GM12878 (cell line): ENCODE data around the gene PTPRS. TPM values are rescaled to one million over a fixed set of nuclear protein-coding genes. Genes with fewer than 3 reads are reported as not detected.

Experiments used
- ATAC-seq: fragments of 200-7000 bp; cut with Tn5 transposase; 3 replicates; pipeline ENCODE4 v1.9.1; 2020; ENCODE audit warnings: mild to moderate bottlenecking, moderate library complexity
- BruUV-seq: library from RNA; stranded (reverse); fragments of 400-500 nt; replicated peaks from 2 replicates; lab custom pipeline; 2021; lab: Mats Ljungman, UMichigan
- CTCF ChIA-PET: fragments of 300-600 bp; sonication (Branson Sonifier 250); formaldehyde crosslinking; extraction: SDS; loops from one replicate; lab custom pipeline; 2021; ENCODE audit warnings: inconsistent platforms; lab: Yijun Ruan, JAX
- POLR2A ChIA-PET: fragments of 350-600 bp; formaldehyde crosslinking; extraction: SDS; loops from one replicate; lab custom pipeline; 2021; ENCODE audit warnings: inconsistent platforms; lab: Charles Lee
- RAD21 ChIA-PET: fragments of 300-600 bp; sonication (Branson Sonifier 250); formaldehyde crosslinking; loops from one replicate; lab custom pipeline; 2023; ENCODE audit warnings: antibody characterized with exemption; ENCODE audit not compliant: unreplicated experiment; lab: Charles Lee
- SMC1A ChIA-PET: fragments of 300-600 bp; sonication (Branson Sonifier 250); formaldehyde crosslinking; loops from one replicate; lab custom pipeline; 2023; ENCODE audit not compliant: unreplicated experiment, uncharacterized antibody; lab: Charles Lee
- DNase-seq: peaks from one replicate; pipeline ENCODE4 v3.0.0-alpha.2; 2011; ENCODE audit warnings: low read depth, low spot score
- FAIRE-seq: peaks from 3 replicates; lab custom pipeline; 2011; peaks lifted over from hg19 to GRCh38; lab: Jason Lieb, UNC
- H2AFZ ChIP-seq: 2 replicates; pipeline ENCODE4 v1.6.0; 2011; ENCODE audit warnings: low read depth, low read length, control low read depth; ENCODE audit not compliant: control insufficient read depth
- H3K27ac ChIP-seq: 2 replicates; pipeline ENCODE4 v1.5.1; 2011; ENCODE audit warnings: control low read depth; ENCODE audit not compliant: control insufficient read depth, insufficient read depth
- H3K27me3 ChIP-seq, 2 experiments: replicated peaks in 1 of 2; 2 replicates each; pipeline versions ENCODE4 v1.6.0 to v1.6.1; 2011; ENCODE audit warnings: low read length in 1 of 2; ENCODE audit not compliant: control insufficient read depth in 2 of 2, insufficient read depth in 2 of 2
- H3K36me3 ChIP-seq, 2 experiments: 2 replicates each; pipeline ENCODE4 v1.5.1; 2011; ENCODE audit warnings: low read length in 1 of 2; ENCODE audit not compliant: control insufficient read depth in 2 of 2, insufficient read depth in 2 of 2
- H3K4me1 ChIP-seq: 2 replicates; pipeline ENCODE4 v1.6.1; 2011; ENCODE audit warnings: mild to moderate bottlenecking, low read length, moderate library complexity, mixed read lengths; ENCODE audit not compliant: control insufficient read depth, insufficient read depth
- H3K4me2 ChIP-seq: 2 replicates; pipeline ENCODE4 v1.6.0; 2011; ENCODE audit warnings: control low read depth; ENCODE audit not compliant: control insufficient read depth, insufficient read depth
- H3K4me3 ChIP-seq: fragments of 200-600 bp; sonication (generic); 2 replicates; pipeline ENCODE4 v1.5.1; 2016
- H3K79me2 ChIP-seq: 2 replicates; pipeline ENCODE4 v1.6.0; 2011; ENCODE audit warnings: low read length; ENCODE audit not compliant: control insufficient read depth, insufficient read depth
- H3K9ac ChIP-seq: 2 replicates; pipeline ENCODE4 v1.8.0; 2011; ENCODE audit warnings: low read length, control low read depth, mixed read lengths; ENCODE audit not compliant: control insufficient read depth, insufficient read depth
- H3K9me3 ChIP-seq: replicated peaks from 3 replicates; pipeline ENCODE4 v1.5.1; 2011; ENCODE audit warnings: mild to moderate bottlenecking, low read length; ENCODE audit not compliant: control insufficient read depth, insufficient read depth
- H4K20me1 ChIP-seq: 2 replicates; pipeline ENCODE4 v1.6.0; 2011; ENCODE audit not compliant: control insufficient read depth, insufficient read depth
- BMI1 ChIP-seq: fragments of 450-650 bp; IDR thresholded peaks from 2 replicates; pipeline ENCODE4 v1.6.1; 2016; ENCODE audit warnings: mild to moderate bottlenecking, moderate library complexity, borderline replicate concordance
- DPF2 ChIP-seq: fragments of 450-650 bp; IDR thresholded peaks from 2 replicates; pipeline ENCODE4 v1.6.1; 2017; ENCODE audit warnings: mild to moderate bottlenecking
- IKZF1 ChIP-seq: fragments of 450-650 bp; conservative IDR thresholded peaks from 2 replicates; pipeline ENCODE4 v1.6.1; 2017; ENCODE audit warnings: antibody characterized with exemption, mild to moderate bottlenecking
- MTA2 ChIP-seq: fragments of 450-650 bp; IDR thresholded peaks from 2 replicates; pipeline ENCODE4 v1.6.1; 2016; ENCODE audit warnings: low read depth, mild to moderate bottlenecking, moderate library complexity
- PRDM15 ChIP-seq: fragments of 450-650 bp; formaldehyde crosslinking; IDR thresholded peaks from 2 replicates; pipeline ENCODE4 v1.4.0; 2020; ENCODE audit warnings: mild to moderate bottlenecking, moderate library complexity
- RB1 ChIP-seq: fragments of 450-650 bp; formaldehyde crosslinking; IDR thresholded peaks from 2 replicates; pipeline ENCODE4 v1.6.1; 2017; ENCODE audit warnings: mild to moderate bottlenecking, borderline replicate concordance
- SIN3A ChIP-seq: IDR thresholded peaks from 2 replicates; pipeline ENCODE4 v1.6.1; 2012; ENCODE audit warnings: low read depth, low read length, improper control_type of control experiment
- SMAD1 ChIP-seq: fragments of 450-650 bp; IDR thresholded peaks from 2 replicates; pipeline ENCODE4 v1.6.1; 2018; ENCODE audit warnings: mild to moderate bottlenecking, low read depth; ENCODE audit not compliant: partially characterized antibody
- SPI1 ChIP-seq: IDR thresholded peaks from 2 replicates; pipeline ENCODE4 v1.6.1; 2011; ENCODE audit warnings: low read depth, mild to moderate bottlenecking, low read length, moderate library complexity, borderline replicate concordance; ENCODE audit not compliant: insufficient read depth
- TCF7 ChIP-seq: IDR thresholded peaks from 2 replicates; pipeline ENCODE4 v1.6.1; 2014; ENCODE audit warnings: antibody characterized with exemption, borderline replicate concordance
- ZBTB11 ChIP-seq: fragments of 450-650 bp; formaldehyde crosslinking; IDR thresholded peaks from 2 replicates; pipeline ENCODE4 v1.5.0; 2022; ENCODE audit warnings: mild to moderate bottlenecking, missing genetic modification characterization
- ZSCAN29 ChIP-seq: fragments of 450-650 bp; IDR thresholded peaks from 2 replicates; pipeline ENCODE4 v1.6.1; 2017; ENCODE audit warnings: mild to moderate bottlenecking, moderate library complexity
- WGBS: methylation state at CpG from one replicate; pipeline ENCODE4 v1.1.6; 2016; ENCODE audit warnings: low lambda C conversion rate; ENCODE audit not compliant: insufficient replicate concordance, insufficient coverage; ENCODE audit errors: missing lambda C conversion rate; 5-methylcytosine and 5-hydroxymethylcytosine counted together
- in situ Hi-C: fragments of 300-500 bp; cut with MboI; formaldehyde crosslinking; loops from 9 replicates; pipeline ENCODE4 v1.14.3; 2018; ENCODE audit warnings: mixed read lengths
- intact Hi-C: fragments of 100-400 bp; cut with micrococcal nuclease; formaldehyde crosslinking; loops from one replicate; pipeline ENCODE4 v1.14.2; 2022; ENCODE audit not compliant: unreplicated experiment
- polyA plus RNA-seq, 11 experiments: library from polyadenylated mRNA; depleted of rRNA in 4 of 11; unstranded in 6 of 11; stranded (reverse) in 5 of 11; fragments of >200 nt; fragmentation: Nextera tagmentation in 4 of 11; fragmentation: Illumina TruSeq in 1 of 11; extraction: Ambion mirVana in 4 of 11; extraction: Trizol in 1 of 11; gene quantifications; 1 replicate in 1 of 11; 2 replicates in 10 of 11; pipeline versions ENCODE4 v1.2.1 to v1.2.3, GENCODE V29; 2011 to 2016; ENCODE audit warnings: inconsistent platforms in 2 of 11, missing spikeins in 2 of 11, low read depth in 1 of 11
- total RNA-seq, 4 experiments: library from RNA; depleted of rRNA in 3 of 4; stranded (reverse); fragments of >200 nt in 3 of 4; fragmentation: Illumina TruSeq in 1 of 4; extraction: Trizol in 1 of 4; gene quantifications; 2 replicates each; pipeline versions ENCODE4 v1.2.1 to v1.2.3, GENCODE V29; 2013 to 2021
- TF ChIP-seq, protein P1 (sequence below): fragments of 450-650 bp; conservative IDR thresholded peaks from 2 replicates; pipeline ENCODE4 v1.6.1; 2017; ENCODE audit warnings: mild to moderate bottlenecking, moderate library complexity

The PTPRS gene
- total and polyA plus RNA-seq, 10 of the 15 experiments (the other 5 are each of a cell fraction or from before 2014, with no cell fraction given): 0.09 to 32.1 (median 0.71) TPM

GRCh38 chr19:5292822-5293611, 47.6 kb downstream of the PTPRS start:
- Histone ChIP-seq H3K4me3 (no peak overlapping the region), H3K9ac (no peak overlapping the region), H3K27me3 (peaks cover 0 to 4% of the 10 kb centered on the region in 2 experiments; a peak in 2 of 4 replicates), H3K27ac (no peak overlapping the region), H4K20me1 (peaks cover 2% of the 10 kb centered on the region; the same call in 1 of the 2 replicates), H2AFZ (no peak overlapping the region), H3K4me2 (peak overlapping the region; percentile 33; the same call in 1 of the 2 replicates), H3K79me2 (no peaks in the 10 kb centered on the region), H3K36me3 (no peaks in the 10 kb centered on the region), H3K9me3 (no peaks in the 10 kb centered on the region; the same call in 2 of the 3 replicates), H3K4me1 (peaks cover 12% of the 10 kb centered on the region)
- intact Hi-C loops (no loop called here), in situ Hi-C loops (no loop called here)
- CTCF ChIA-PET: interaction anchor here (0.7 to 2.1 kb wide), 4 partner anchors 12 to 45 kb away, joined by 3 to 9 read pairs (median 4); no protein-coding TSS in a partner anchor
- DNase-seq (no peak), FAIRE-seq (no peak), ATAC-seq (peak; percentile 80)
- POLR2A ChIA-PET: interaction anchor here (0.8 to 1.5 kb wide), 3 partner anchors 14 to 26 kb away, joined by 3 to 6 read pairs (median 3); no protein-coding TSS in a partner anchor
- BruUV-seq: no TSS peak
- WGBS: 0% methylated on average over 11 of the region's 70 CpGs
- RAD21 ChIA-PET: interaction anchor here (0.6 to 2.5 kb wide), 9 partner anchors 12 to 94 kb away, joined by 3 to 14 read pairs (median 4); partner anchors contain the start of gene PTPRS
- SMC1A ChIA-PET: interaction anchor here (1.0 to 2.1 kb wide), 5 partner anchors 15 to 66 kb away, joined by 3 to 11 read pairs (median 4); no protein-coding TSS in a partner anchor
- TF ChIP-seq SPI1 (no peak), TCF7 (no peak), ZBTB11 (no peak), MTA2 (no peak), DPF2 (peak; percentile 63), IKZF1 (peak; percentile 60), ZSCAN29 (no peak), BMI1 (peak; percentile 92), RB1 (peak; percentile 33; the same call in 1 of the 2 replicates), SMAD1 (no peak), PRDM15 (CRISPR knock-in tag) (no peak), SIN3A (0 out of 2 replicates have a peak, but pooled peaks have one; percentile 45)
- TF ChIP-seq, protein P1, sequence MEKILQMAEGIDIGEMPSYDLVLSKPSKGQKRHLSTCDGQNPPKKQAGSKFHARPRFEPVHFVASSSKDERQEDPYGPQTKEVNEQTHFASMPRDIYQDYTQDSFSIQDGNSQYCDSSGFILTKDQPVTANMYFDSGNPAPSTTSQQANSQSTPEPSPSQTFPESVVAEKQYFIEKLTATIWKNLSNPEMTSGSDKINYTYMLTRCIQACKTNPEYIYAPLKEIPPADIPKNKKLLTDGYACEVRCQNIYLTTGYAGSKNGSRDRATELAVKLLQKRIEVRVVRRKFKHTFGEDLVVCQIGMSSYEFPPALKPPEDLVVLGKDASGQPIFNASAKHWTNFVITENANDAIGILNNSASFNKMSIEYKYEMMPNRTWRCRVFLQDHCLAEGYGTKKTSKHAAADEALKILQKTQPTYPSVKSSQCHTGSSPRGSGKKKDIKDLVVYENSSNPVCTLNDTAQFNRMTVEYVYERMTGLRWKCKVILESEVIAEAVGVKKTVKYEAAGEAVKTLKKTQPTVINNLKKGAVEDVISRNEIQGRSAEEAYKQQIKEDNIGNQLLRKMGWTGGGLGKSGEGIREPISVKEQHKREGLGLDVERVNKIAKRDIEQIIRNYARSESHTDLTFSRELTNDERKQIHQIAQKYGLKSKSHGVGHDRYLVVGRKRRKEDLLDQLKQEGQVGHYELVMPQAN: peak; percentile 29; the same call in 1 of the 2 replicates
